ENCODE data around the gene RERE.

RERE gene

GRCh38 chr1:8663090-8663802 is 154.2 kb downstream of the RERE start:
- no peak overlapping the region for H3K4me3 ChIP-seq (ENCODE audit: insufficient read depth, low read depth, low read length)
- H3K4me1 ChIP-seq (ENCODE audit: control insufficient read depth, insufficient read depth, low read length), result peaks cover 29% of the 10 kb centered on the region
- H3K27me3 ChIP-seq (ENCODE audit: control insufficient read depth, insufficient read depth, low read length, poor library complexity, severe bottlenecking), result no peaks in the 10 kb centered on the region
- no peak overlapping the region for H3K27ac ChIP-seq (ENCODE audit: insufficient read depth, low read depth, low read length, poor library complexity, severe bottlenecking)
- H3K9me3 ChIP-seq (ENCODE audit: control insufficient read depth, low read length), result no peaks in the 10 kb centered on the region
- WGBS, 2 experiments, result 94 to 95% methylated on average over 3 to 4 of the region's 4 CpGs
- H3K36me3 ChIP-seq (ENCODE audit: control insufficient read depth, insufficient read depth, low read length), result no peaks in the 10 kb centered on the region

GRCh38 chr1:8662380-8663072 is 154.9 kb downstream of the RERE start:
- H3K36me3 ChIP-seq (ENCODE audit: control insufficient read depth, insufficient read depth, low read length), result no peaks in the 10 kb centered on the region
- no peak overlapping the region for H3K27ac ChIP-seq (ENCODE audit: insufficient read depth, low read depth, low read length, poor library complexity, severe bottlenecking)
- H3K4me1 ChIP-seq (ENCODE audit: control insufficient read depth, insufficient read depth, low read length), result peaks cover 29% of the 10 kb centered on the region
- H3K27me3 ChIP-seq (ENCODE audit: control insufficient read depth, insufficient read depth, low read length, poor library complexity, severe bottlenecking), result no peaks in the 10 kb centered on the region
- H3K9me3 ChIP-seq (ENCODE audit: control insufficient read depth, low read length), result no peaks in the 10 kb centered on the region
- H3K4me3 ChIP-seq (ENCODE audit: insufficient read depth, low read depth, low read length), result no peak overlapping the region
- 92 to 94% methylated on average over 4 of the region's 4 CpGs for WGBS, 2 experiments

- Histone ChIP-seq H3K9me3 (ENCODE audit: control insufficient read depth, low read length) (no peaks in the 10 kb centered on the region), H3K4me3 (ENCODE audit: insufficient read depth, low read depth, low read length) (no peak overlapping the region), H3K27me3 (ENCODE audit: control insufficient read depth, insufficient read depth, low read length, poor library complexity, severe bottlenecking) (no peaks in the 10 kb centered on the region), H3K4me1 (ENCODE audit: control insufficient read depth, insufficient read depth, low read length) (peaks cover 26% of the 10 kb centered on the region), H3K36me3 (ENCODE audit: control insufficient read depth, insufficient read depth, low read length) (no peaks in the 10 kb centered on the region), H3K27ac (ENCODE audit: insufficient read depth, low read depth, low read length, poor library complexity, severe bottlenecking) (peak overlapping the region; percentile 57)
- WGBS, 2 experiments, result 82 to 85% methylated on average over 8 of the region's 8 CpGs
Observed at GRCh38 chr1:8661185-8662110, 156.0 kb downstream of the RERE start.

GRCh38 chr1:8660411-8660828 is 157.0 kb downstream of the RERE start:
- no peaks in the 10 kb centered on the region for H3K36me3 ChIP-seq (ENCODE audit: control insufficient read depth, insufficient read depth, low read length)
- H3K27ac ChIP-seq (ENCODE audit: insufficient read depth, low read depth, low read length, poor library complexity, severe bottlenecking), result peak overlapping the region; percentile 57
- no peaks in the 10 kb centered on the region for H3K27me3 ChIP-seq (ENCODE audit: control insufficient read depth, insufficient read depth, low read length, poor library complexity, severe bottlenecking)
- H3K4me3 ChIP-seq (ENCODE audit: insufficient read depth, low read depth, low read length), result no peak overlapping the region
- H3K4me1 ChIP-seq (ENCODE audit: control insufficient read depth, insufficient read depth, low read length), result peaks cover 22% of the 10 kb centered on the region
- 89 to 91% methylated on average over 5 of the region's 5 CpGs for WGBS, 2 experiments
- H3K9me3 ChIP-seq (ENCODE audit: control insufficient read depth, low read length), result no peaks in the 10 kb centered on the region

- Histone ChIP-seq H3K9me3 (ENCODE audit: control insufficient read depth, low read length) (no peaks in the 10 kb centered on the region), H3K4me1 (ENCODE audit: control insufficient read depth, insufficient read depth, low read length) (peaks cover 22% of the 10 kb centered on the region), H3K27ac (ENCODE audit: insufficient read depth, low read depth, low read length, poor library complexity, severe bottlenecking) (no peak overlapping the region), H3K36me3 (ENCODE audit: control insufficient read depth, insufficient read depth, low read length) (no peaks in the 10 kb centered on the region), H3K27me3 (ENCODE audit: control insufficient read depth, insufficient read depth, low read length, poor library complexity, severe bottlenecking) (no peaks in the 10 kb centered on the region), H3K4me3 (ENCODE audit: insufficient read depth, low read depth, low read length) (no peak overlapping the region)
Observed at GRCh38 chr1:8659593-8659992, 157.8 kb downstream of the RERE start.

- no peaks in the 10 kb centered on the region for H3K9me3 ChIP-seq (ENCODE audit: control insufficient read depth, low read length)
- no peaks in the 10 kb centered on the region for H3K36me3 ChIP-seq (ENCODE audit: control insufficient read depth, insufficient read depth, low read length)
- 83 to 86% methylated on average over 4 of the region's 4 CpGs for WGBS, 2 experiments
Observed at GRCh38 chr1:8653878-8654277, 163.6 kb downstream of the RERE start.

GRCh38 chr1:8652467-8653046 is 164.9 kb downstream of the RERE start:
- H3K27me3 ChIP-seq (ENCODE audit: control insufficient read depth, insufficient read depth, low read length, poor library complexity, severe bottlenecking), result no peaks in the 10 kb centered on the region
- H3K9me3 ChIP-seq (ENCODE audit: control insufficient read depth, low read length), result no peaks in the 10 kb centered on the region
- H3K36me3 ChIP-seq (ENCODE audit: control insufficient read depth, insufficient read depth, low read length), result no peaks in the 10 kb centered on the region
- no peaks in the 10 kb centered on the region for H3K4me1 ChIP-seq (ENCODE audit: control insufficient read depth, insufficient read depth, low read length)
- H3K27ac ChIP-seq (ENCODE audit: insufficient read depth, low read depth, low read length, poor library complexity, severe bottlenecking), result no peak overlapping the region
- no peak overlapping the region for H3K4me3 ChIP-seq (ENCODE audit: insufficient read depth, low read depth, low read length)
- 92 to 95% methylated on average over 7 of the region's 7 CpGs for WGBS, 2 experiments

More at GRCh38 chr1:8653878-8654277, 163.6 kb downstream of the RERE start:
- no peak overlapping the region for H3K4me3 ChIP-seq (ENCODE audit: insufficient read depth, low read depth, low read length)
- H3K4me1 ChIP-seq (ENCODE audit: control insufficient read depth, insufficient read depth, low read length), result no peaks in the 10 kb centered on the region
- H3K27me3 ChIP-seq (ENCODE audit: control insufficient read depth, insufficient read depth, low read length, poor library complexity, severe bottlenecking), result no peaks in the 10 kb centered on the region
- H3K27ac ChIP-seq (ENCODE audit: insufficient read depth, low read depth, low read length, poor library complexity, severe bottlenecking), result no peak overlapping the region

GRCh38 chr1:8651962-8652361 is 165.5 kb downstream of the RERE start:
- 86 to 90% methylated on average over 2 of the region's 2 CpGs for WGBS, 2 experiments
- H3K4me1 ChIP-seq (ENCODE audit: control insufficient read depth, insufficient read depth, low read length), result no peaks in the 10 kb centered on the region
- no peaks in the 10 kb centered on the region for H3K36me3 ChIP-seq (ENCODE audit: control insufficient read depth, insufficient read depth, low read length)
- H3K4me3 ChIP-seq (ENCODE audit: insufficient read depth, low read depth, low read length), result no peak overlapping the region
- H3K27ac ChIP-seq (ENCODE audit: insufficient read depth, low read depth, low read length, poor library complexity, severe bottlenecking), result no peak overlapping the region
- no peaks in the 10 kb centered on the region for H3K9me3 ChIP-seq (ENCODE audit: control insufficient read depth, low read length)
- H3K27me3 ChIP-seq (ENCODE audit: control insufficient read depth, insufficient read depth, low read length, poor library complexity, severe bottlenecking), result no peaks in the 10 kb centered on the region

- Histone ChIP-seq H3K9me3 (ENCODE audit: control insufficient read depth, low read length) (no peaks in the 10 kb centered on the region), H3K4me1 (ENCODE audit: control insufficient read depth, insufficient read depth, low read length) (no peaks in the 10 kb centered on the region), H3K27me3 (ENCODE audit: control insufficient read depth, insufficient read depth, low read length, poor library complexity, severe bottlenecking) (no peaks in the 10 kb centered on the region), H3K36me3 (ENCODE audit: control insufficient read depth, insufficient read depth, low read length) (no peaks in the 10 kb centered on the region), H3K27ac (ENCODE audit: insufficient read depth, low read depth, low read length, poor library complexity, severe bottlenecking) (no peak overlapping the region), H3K4me3 (ENCODE audit: insufficient read depth, low read depth, low read length) (no peak overlapping the region)
- WGBS, 2 experiments, result 88 to 94% methylated on average over 3 of the region's 3 CpGs
Observed at GRCh38 chr1:8651236-8651890, 166.1 kb downstream of the RERE start.
